RWPE1 (cell line): ENCODE measurements around the gene C10orf105.

Experiments used
- CTCF ChIA-PET: fragments of 350-600 bp; sonication (Branson Sonifier 250); formaldehyde crosslinking; extraction: SDS; loops from one replicate; lab custom pipeline; 2021; lab: Yijun Ruan, JAX
- POLR2A ChIA-PET: fragments of 400-600 bp; formaldehyde crosslinking; extraction: SDS; loops from one replicate; lab custom pipeline; 2020; ENCODE audit warnings: antibody characterized with exemption; ENCODE audit not compliant: low non-redundant PET; lab: Yijun Ruan, JAX
- DNase-seq: peaks from one replicate; pipeline ENCODE4 v3.0.0; 2012; ENCODE audit warnings: low spot score
- H3K27ac ChIP-seq: fragments of 450-650 bp; 2 replicates; pipeline ENCODE4 v1.5.1; 2017
- CTCF ChIP-seq: fragments of 450-650 bp; conservative IDR thresholded peaks from 2 replicates; pipeline ENCODE4 v1.5.1; 2017; ENCODE audit warnings: low read depth, mild to moderate bottlenecking

C10orf105 gene

DNA sequence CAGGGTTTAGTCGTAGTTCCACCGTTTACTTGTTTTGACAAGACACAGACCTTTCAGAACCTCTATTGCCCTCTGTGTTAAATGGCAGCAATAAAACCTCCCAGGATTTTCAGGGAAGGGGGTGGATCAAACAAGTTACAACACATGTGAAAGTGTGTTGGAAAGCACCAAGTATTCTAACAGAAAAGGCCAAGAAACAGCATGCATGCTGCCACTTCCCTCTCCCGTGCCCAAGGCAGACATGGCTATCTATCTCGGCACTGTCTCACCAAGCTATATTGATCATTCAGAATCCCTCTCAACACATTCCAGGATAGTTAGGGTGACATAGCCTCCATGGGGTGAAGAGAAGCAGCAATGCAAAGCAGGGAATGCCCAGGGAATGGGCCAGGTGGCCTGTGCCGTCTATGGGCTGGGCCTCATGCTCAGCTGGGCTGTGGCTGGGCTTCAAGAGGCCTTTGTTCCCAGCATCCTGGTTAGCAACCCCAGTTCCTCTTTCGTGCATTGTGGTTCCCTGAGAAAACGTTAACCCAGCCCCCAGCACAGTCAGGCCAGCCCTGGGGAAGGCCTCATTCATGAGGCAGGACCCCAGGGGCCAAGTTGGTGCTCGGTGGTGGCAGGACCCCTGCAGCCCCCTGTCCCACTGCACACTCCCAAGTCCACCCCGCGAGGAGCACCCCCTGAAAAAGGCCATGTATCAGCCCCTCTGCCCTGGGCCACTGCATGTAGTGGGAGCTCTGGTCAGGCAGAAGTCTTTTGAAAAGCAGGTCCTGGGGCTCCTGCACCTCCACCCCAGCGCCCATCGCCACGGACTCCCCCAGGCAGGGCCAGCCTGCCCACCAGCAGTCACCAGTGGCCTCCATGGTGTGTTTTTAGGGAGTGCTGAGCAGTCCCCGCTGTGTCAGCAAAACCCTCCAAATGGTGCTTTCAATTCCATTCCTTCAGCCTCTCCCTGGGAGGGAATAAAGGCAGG lies 28.3 kb upstream of the C10orf105 start:
- no peak for DNase-seq
- H3K27ac ChIP-seq, result peak overlapping the region; percentile 88
- TF ChIP-seq CTCF, result no peak
- ChIA-PET CTCF (interaction anchor here (0.6 kb wide), 2 partner anchors 10 to 34 kb away, joined by 3 read pairs; no protein-coding TSS in a partner anchor), POLR2A (no interaction called here)

DNA sequence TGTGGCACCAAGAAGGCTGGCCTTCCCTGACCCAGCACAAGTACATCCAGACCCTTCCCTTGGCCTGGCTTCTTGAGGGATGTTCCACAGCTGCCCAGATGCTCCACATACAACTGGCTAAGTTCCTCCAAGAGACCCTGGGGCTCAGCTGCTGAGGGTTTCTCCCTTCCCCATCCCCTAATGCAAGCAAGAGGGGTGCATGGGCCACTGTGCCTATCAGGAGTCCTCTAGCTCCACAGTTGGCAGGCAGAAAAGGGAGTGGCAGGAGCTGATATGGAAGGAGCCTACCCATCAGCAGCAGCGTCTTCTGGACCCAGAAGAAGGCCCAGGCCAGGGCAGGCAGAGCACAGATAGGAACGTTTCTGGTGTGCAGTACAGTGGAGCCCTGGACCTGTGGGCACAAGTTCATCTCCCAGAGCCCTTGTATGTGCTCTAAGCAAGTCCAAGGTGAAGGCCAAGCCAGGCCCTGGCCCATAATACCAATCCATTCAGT lies 27.5 kb upstream of the C10orf105 start:
- POLR2A ChIA-PET, result no interaction called here
- no peak for TF ChIP-seq CTCF
- DNase-seq, result no peak
- H3K27ac ChIP-seq, result peak overlapping the region; percentile 88
- CTCF ChIA-PET, result interaction anchor here (0.6 kb wide), 2 partner anchors 9 to 35 kb away, joined by 3 read pairs; no protein-coding TSS in a partner anchor

- CTCF ChIA-PET, result interaction anchor here (0.6 kb wide), 1 partner anchor 263 kb away, joined by 3 read pairs; no protein-coding TSS in a partner anchor
- DNase-seq, result no peak
- no peak for TF ChIP-seq CTCF
- H3K27ac ChIP-seq, result peak overlapping the region; percentile 88
- POLR2A ChIA-PET, result no interaction called here
Observed at GRCh38 chr10:71746344-71747037, 26.9 kb upstream of the C10orf105 start.

- ChIA-PET POLR2A (no interaction called here), CTCF (interaction anchor here (0.6 kb wide), 1 partner anchor 262 kb away, joined by 3 read pairs; no protein-coding TSS in a partner anchor)
- no peak for DNase-seq
- H3K27ac ChIP-seq, result peak overlapping the region; percentile 88
- TF ChIP-seq CTCF, result no peak
Observed at GRCh38 chr10:71745664-71746250, 26.2 kb upstream of the C10orf105 start.

GRCh38 chr10:71744897-71745663 lies 25.5 kb upstream of the C10orf105 start:
- no peak overlapping the region for H3K27ac ChIP-seq
- no peak for TF ChIP-seq CTCF
- CTCF ChIA-PET, result no interaction called here
- POLR2A ChIA-PET, result no interaction called here
- no peak for DNase-seq
